ENCODE measurements around the gene IMMP2L.

- TF ChIP-seq TAF1 (IDR thresholded peaks at IDR 0.05; ENCODE audit: borderline replicate concordance, insufficient read depth, low read length) (no peak), POLR2AphosphoS5 (IDR thresholded peaks at IDR 0.05; ENCODE audit: low read depth, low read length) (no peak), SIN3A (IDR thresholded peaks at IDR 0.05; ENCODE audit: borderline replicate concordance, insufficient read depth, low read length) (no peak), FOXP2 (optimal IDR thresholded peaks at IDR 0.05; ENCODE audit: borderline replicate concordance, extremely low read depth, extremely low read length, insufficient read depth) (no peak)
- TF ChIP-seq, protein P1, sequence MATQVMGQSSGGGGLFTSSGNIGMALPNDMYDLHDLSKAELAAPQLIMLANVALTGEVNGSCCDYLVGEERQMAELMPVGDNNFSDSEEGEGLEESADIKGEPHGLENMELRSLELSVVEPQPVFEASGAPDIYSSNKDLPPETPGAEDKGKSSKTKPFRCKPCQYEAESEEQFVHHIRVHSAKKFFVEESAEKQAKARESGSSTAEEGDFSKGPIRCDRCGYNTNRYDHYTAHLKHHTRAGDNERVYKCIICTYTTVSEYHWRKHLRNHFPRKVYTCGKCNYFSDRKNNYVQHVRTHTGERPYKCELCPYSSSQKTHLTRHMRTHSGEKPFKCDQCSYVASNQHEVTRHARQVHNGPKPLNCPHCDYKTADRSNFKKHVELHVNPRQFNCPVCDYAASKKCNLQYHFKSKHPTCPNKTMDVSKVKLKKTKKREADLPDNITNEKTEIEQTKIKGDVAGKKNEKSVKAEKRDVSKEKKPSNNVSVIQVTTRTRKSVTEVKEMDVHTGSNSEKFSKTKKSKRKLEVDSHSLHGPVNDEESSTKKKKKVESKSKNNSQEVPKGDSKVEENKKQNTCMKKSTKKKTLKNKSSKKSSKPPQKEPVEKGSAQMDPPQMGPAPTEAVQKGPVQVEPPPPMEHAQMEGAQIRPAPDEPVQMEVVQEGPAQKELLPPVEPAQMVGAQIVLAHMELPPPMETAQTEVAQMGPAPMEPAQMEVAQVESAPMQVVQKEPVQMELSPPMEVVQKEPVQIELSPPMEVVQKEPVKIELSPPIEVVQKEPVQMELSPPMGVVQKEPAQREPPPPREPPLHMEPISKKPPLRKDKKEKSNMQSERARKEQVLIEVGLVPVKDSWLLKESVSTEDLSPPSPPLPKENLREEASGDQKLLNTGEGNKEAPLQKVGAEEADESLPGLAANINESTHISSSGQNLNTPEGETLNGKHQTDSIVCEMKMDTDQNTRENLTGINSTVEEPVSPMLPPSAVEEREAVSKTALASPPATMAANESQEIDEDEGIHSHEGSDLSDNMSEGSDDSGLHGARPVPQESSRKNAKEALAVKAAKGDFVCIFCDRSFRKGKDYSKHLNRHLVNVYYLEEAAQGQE (IDR thresholded peaks at IDR 0.05; ENCODE audit: insufficient read depth in 1 of 2, low read depth in 2 of 2, low read length in 2 of 2) = no peak
Measured at GRCh38 chr7:110922906-110923305, 639.4 kb downstream of the IMMP2L start.
